Measurements from ENCODE around the gene PSMD6. TPM values are rescaled to one million over a fixed set of nuclear protein-coding genes. Genes with fewer than 3 reads are reported as not detected.

The PSMD6 gene
- total and polyA plus RNA-seq, 2 donors (not counting 3 experiments of a cell fraction or from before 2014, with no cell fraction given): 53.7 to 90.8 TPM

DNA sequence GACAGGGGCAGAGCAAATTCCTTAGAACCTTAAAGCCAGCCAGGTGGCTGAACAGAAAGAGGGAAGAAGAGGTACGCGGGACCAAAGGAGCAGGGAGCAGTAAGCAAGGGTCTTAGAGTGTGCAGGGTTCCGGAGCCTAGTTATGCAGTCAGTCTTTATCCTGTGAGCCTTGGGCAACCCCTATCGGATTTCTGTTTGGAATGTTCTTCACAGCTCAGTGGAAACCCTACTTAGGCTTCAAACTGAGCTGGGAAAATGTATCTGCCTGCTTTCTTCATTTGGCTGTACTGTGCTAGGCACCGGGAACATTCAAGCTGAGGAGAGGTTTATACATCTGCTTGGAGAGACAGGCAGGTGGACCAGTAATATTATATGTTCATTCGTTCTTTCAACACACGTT lies 37.1 kb downstream of the PSMD6 start:
- Histone ChIP-seq H3K27me3 (ENCODE audit: control insufficient read depth in 2 of 2, insufficient read depth in 2 of 2, low read length in 2 of 2) (no peaks in the 10 kb centered on the region), H3K4me1 (ENCODE audit: control insufficient read depth, extremely low read depth, insufficient read depth, low read length) (peaks cover 5% of the 10 kb centered on the region), H3K36me3 (ENCODE audit: control insufficient read depth in 2 of 2, extremely low read depth in 1 of 2, insufficient read depth in 2 of 2, low read length in 2 of 2) (peaks cover 2 to 25% of the 10 kb centered on the region in 2 experiments), H4K20me1 (replicated peaks; ENCODE audit: control insufficient read depth, extremely low read depth, insufficient read depth, low read length) (no peaks in the 10 kb centered on the region), H3K79me2 (ENCODE audit: control insufficient read depth, insufficient read depth, low read length) (no peaks in the 10 kb centered on the region), H3K9me3 (replicated peaks; ENCODE audit: control insufficient read depth, insufficient read depth, low read length) (no peaks in the 10 kb centered on the region), H2AFZ (ENCODE audit: low read depth, low read length) (no peak overlapping the region), H3K9me1 (replicated peaks; ENCODE audit: control insufficient read depth, extremely low read depth, insufficient read depth, low read length) (no peaks in the 10 kb centered on the region), H3K9ac (replicated peaks; ENCODE audit: extremely low read depth, insufficient read depth, low read length) (no peak overlapping the region), H3K4me3 (replicated peaks in 1 of 3; ENCODE audit: insufficient read depth in 1 of 3, low read depth in 1 of 3, low read length in 3 of 3) (no peak overlapping the region), H3K27ac (ENCODE audit: insufficient read depth, low read depth, low read length) (no peak overlapping the region), H3K4me2 (ENCODE audit: insufficient read depth, low read length) (no peak overlapping the region)
- dilution Hi-C loops (cut with MboI; ENCODE audit: extremely low pct_ligation_motif_present, low sequenced_read_pairs) (no loop called here), intact Hi-C loops (cut with micrococcal nuclease) (no loop called here)
- no peak for DNase-seq (ENCODE audit: low read depth, low spot score)
- FAIRE-seq: no peak
- no TSS peak for BruUV-seq (replicated peaks)
- ChIA-PET CTCF (no interaction called here), POLR2A (no interaction called here)
- no peak for TF ChIP-seq JUN (IDR thresholded peaks at IDR 0.05; ENCODE audit: borderline replicate concordance, insufficient read depth, insufficient read length, low read depth)
- no peak for TF ChIP-seq FOS (IDR thresholded peaks at IDR 0.05; ENCODE audit: borderline replicate concordance, insufficient read depth, low read length)
- no peak for TF ChIP-seq POLR2AphosphoS5 (IDR thresholded peaks at IDR 0.05; ENCODE audit: insufficient read depth, low read depth, low read length)
- TF ChIP-seq POLR2A (IDR thresholded peaks at IDR 0.05; ENCODE audit: low read depth, low read length): no peak
- TF ChIP-seq MYC (IDR thresholded peaks at IDR 0.05; ENCODE audit: low read depth, low read length): no peak

DNA sequence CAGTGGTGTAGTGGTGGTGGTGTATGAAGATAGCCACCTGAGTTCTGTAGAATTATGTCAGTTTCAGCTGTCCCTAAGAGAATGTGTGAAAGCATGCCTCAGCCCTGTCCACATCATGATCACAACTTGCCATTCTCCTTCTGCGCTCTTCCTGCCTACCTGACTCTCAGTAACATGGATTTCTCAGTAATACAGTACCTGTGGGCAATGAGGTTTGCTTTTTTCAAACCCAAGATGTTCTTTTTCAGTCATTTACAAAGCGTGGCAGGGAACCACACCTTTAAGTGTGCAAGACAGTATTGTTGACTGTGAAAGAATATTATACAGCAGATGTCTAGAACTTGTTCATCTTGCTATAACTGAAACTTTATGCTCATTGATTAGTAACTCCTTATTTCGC lies 38.9 kb downstream of the PSMD6 start:
- H3K27ac ChIP-seq (ENCODE audit: insufficient read depth, low read depth, low read length): no peak overlapping the region
- H3K4me2 ChIP-seq (ENCODE audit: insufficient read depth, low read length): no peak overlapping the region
- ChIA-PET CTCF (interaction anchor here (1.4 to 1.7 kb wide), 2 partner anchors 9 to 23 kb away, joined by 4 to 6 read pairs; no protein-coding TSS in a partner anchor), POLR2A (no interaction called here)
- intact Hi-C loops (cut with micrococcal nuclease) (no loop called here), dilution Hi-C loops (cut with MboI; ENCODE audit: extremely low pct_ligation_motif_present, low sequenced_read_pairs) (no loop called here)
- H3K36me3 ChIP-seq (ENCODE audit: control insufficient read depth in 2 of 2, extremely low read depth in 1 of 2, insufficient read depth in 2 of 2, low read length in 2 of 2): peaks cover 6 to 22% of the 10 kb centered on the region in 2 experiments
- no peaks in the 10 kb centered on the region for H3K4me1 ChIP-seq (ENCODE audit: control insufficient read depth, extremely low read depth, insufficient read depth, low read length)
- DNase-seq (ENCODE audit: low read depth, low spot score): no peak
- TF ChIP-seq MYC (IDR thresholded peaks at IDR 0.05; ENCODE audit: low read depth, low read length) (no peak), EZH2 (IDR thresholded peaks at IDR 0.05; ENCODE audit: borderline replicate concordance, low read depth, low read length, severe bottlenecking) (no peak), POLR2A (IDR thresholded peaks at IDR 0.05; ENCODE audit: low read depth, low read length) (no peak)
- H3K9ac ChIP-seq (replicated peaks; ENCODE audit: extremely low read depth, insufficient read depth, low read length): no peak overlapping the region
- H3K9me3 ChIP-seq (replicated peaks; ENCODE audit: control insufficient read depth, insufficient read depth, low read length): no peaks in the 10 kb centered on the region
- FAIRE-seq: no peak
- no peaks in the 10 kb centered on the region for H3K79me2 ChIP-seq (ENCODE audit: control insufficient read depth, insufficient read depth, low read length)
- H3K9me1 ChIP-seq (replicated peaks; ENCODE audit: control insufficient read depth, extremely low read depth, insufficient read depth, low read length): no peaks in the 10 kb centered on the region
- no TSS peak for BruUV-seq (replicated peaks)
- no peak overlapping the region for H2AFZ ChIP-seq (ENCODE audit: low read depth, low read length)
- H4K20me1 ChIP-seq (replicated peaks; ENCODE audit: control insufficient read depth, extremely low read depth, insufficient read depth, low read length): no peaks in the 10 kb centered on the region
- no peaks in the 10 kb centered on the region for H3K27me3 ChIP-seq (ENCODE audit: control insufficient read depth in 2 of 2, insufficient read depth in 2 of 2, low read length in 2 of 2)
- H3K4me3 ChIP-seq (replicated peaks in 1 of 3; ENCODE audit: insufficient read depth in 1 of 3, low read depth in 1 of 3, low read length in 3 of 3): no peak overlapping the region

All from endothelial cell of umbilical vein (primary cell).